HG03521 (cell line): Measurements from ENCODE around the gene USP40.
A peak's percentile ranks its signal among the peaks of the same experiment; 100 is the strongest.
"Not testable (repeated sequence)": the region's sequence is repeated elsewhere in the genome, so short reads cannot be mapped to it uniquely, and the experiment has no call there.

Experiments
- ATAC-seq: cut with Tn5 transposase; IDR thresholded peaks from one replicate; pipeline ENCODE4 v1.9.1; 2021; ENCODE audit warnings: mild to moderate bottlenecking, moderate library complexity; ENCODE audit not compliant: unreplicated experiment

The USP40 gene, protein sequence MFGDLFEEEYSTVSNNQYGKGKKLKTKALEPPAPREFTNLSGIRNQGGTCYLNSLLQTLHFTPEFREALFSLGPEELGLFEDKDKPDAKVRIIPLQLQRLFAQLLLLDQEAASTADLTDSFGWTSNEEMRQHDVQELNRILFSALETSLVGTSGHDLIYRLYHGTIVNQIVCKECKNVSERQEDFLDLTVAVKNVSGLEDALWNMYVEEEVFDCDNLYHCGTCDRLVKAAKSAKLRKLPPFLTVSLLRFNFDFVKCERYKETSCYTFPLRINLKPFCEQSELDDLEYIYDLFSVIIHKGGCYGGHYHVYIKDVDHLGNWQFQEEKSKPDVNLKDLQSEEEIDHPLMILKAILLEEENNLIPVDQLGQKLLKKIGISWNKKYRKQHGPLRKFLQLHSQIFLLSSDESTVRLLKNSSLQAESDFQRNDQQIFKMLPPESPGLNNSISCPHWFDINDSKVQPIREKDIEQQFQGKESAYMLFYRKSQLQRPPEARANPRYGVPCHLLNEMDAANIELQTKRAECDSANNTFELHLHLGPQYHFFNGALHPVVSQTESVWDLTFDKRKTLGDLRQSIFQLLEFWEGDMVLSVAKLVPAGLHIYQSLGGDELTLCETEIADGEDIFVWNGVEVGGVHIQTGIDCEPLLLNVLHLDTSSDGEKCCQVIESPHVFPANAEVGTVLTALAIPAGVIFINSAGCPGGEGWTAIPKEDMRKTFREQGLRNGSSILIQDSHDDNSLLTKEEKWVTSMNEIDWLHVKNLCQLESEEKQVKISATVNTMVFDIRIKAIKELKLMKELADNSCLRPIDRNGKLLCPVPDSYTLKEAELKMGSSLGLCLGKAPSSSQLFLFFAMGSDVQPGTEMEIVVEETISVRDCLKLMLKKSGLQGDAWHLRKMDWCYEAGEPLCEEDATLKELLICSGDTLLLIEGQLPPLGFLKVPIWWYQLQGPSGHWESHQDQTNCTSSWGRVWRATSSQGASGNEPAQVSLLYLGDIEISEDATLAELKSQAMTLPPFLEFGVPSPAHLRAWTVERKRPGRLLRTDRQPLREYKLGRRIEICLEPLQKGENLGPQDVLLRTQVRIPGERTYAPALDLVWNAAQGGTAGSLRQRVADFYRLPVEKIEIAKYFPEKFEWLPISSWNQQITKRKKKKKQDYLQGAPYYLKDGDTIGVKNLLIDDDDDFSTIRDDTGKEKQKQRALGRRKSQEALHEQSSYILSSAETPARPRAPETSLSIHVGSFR

DNA sequence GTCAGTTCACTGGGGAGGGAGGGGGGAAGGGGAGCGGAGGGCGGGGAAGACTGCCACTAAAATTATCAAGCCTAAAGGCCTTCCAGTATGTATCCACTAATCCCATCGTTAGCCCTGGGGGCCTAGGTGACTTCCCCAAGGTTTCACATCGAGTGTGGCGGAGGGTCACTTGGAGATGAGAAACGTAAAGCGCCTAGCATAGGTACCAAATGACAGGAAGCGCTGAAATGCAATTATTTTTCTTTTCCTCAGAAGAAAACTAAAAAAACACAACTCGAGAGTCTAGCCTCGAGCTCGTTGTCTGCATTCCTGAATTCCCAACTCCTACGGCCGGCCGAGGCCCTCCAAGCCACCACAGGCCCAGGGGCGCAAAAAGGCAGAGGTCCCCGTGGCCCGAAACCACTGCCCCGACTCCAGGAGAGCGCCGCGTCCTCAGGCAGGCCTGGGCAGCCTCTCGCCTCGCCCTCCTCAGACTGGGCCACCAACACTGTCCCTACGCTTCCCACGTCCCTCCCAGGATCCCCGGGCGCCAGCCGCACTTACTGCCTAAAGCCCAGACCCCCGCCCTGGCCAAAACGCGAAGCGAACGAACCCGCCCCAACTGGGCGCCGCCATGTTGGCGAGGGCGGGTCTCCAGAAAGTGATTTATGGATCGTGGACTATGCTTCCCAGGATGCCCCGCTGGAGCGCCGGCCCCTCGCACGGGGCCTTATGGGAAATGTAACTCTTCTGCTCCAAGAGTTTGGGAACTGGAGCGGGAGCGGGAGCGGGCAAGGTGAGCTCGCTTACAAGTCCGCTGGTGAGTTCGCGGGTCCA lies at the start of gene USP40:
TSS of gene USP40 (minus strand) at position 642 of the 816 bp plus-strand sequence. CDS start 1,228 bp downstream, outside the sequence.
- peak; percentile 72 for ATAC-seq

DNA sequence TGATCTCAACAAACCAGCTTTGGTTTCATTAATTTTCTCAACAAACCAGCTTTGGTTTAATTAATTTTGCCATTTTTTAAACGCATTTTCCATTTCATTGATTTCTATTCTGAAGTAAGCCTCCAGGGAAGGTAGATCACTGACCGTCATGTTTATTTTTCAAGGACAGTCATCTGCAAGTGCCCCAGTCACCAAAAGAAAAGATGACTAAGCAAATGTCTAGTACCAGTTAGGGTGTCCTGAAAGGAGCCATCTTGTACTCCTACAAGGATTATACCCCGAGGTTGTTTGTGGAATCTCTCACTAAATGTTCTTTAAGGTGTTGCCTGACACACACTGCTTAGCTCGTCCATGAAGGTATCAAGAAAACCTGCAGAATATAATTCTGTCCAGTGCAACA lies 44.7 kb upstream of the USP40 start:
- no peak for ATAC-seq

DNA sequence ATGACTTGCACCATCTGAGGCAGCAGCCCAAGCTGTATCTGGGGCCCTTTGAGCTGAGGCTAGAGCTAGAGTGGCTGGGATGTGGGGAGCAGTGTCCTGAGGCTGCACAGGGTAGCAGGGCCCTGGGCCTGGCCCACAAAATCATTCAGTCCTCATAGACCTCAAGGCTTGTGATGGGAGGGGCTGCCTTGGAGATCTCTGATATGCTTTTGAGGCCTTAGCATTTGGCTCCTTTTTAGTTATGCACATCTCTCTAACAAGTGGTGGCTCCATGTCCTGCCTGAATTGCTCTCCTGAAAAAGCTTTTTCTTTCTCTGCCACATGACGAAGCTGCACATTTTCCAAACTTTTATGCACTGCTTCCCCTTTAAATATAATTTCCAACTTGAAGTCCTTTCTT lies 39.1 kb upstream of the USP40 start:
- ATAC-seq, result no peak

DNA sequence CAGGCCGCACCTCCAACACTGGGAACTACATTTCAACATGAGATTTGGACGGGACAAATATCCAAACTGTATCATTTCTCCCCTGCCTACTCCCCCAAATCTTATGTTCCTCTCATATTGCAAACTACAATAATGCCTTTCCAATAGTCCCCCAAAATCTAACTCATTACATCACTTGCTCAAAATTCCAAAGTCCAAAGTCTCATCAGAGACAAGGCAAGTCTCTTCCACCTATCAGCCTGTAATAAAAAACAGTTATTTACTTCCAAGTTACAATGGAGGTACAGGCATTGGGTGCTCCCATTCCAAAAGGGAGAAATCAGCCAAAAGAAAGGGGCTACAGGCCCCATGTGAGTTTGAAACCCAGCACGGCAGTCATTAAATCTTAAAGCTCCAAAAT lies 38.2 kb upstream of the USP40 start:
- ATAC-seq, result no peak

DNA sequence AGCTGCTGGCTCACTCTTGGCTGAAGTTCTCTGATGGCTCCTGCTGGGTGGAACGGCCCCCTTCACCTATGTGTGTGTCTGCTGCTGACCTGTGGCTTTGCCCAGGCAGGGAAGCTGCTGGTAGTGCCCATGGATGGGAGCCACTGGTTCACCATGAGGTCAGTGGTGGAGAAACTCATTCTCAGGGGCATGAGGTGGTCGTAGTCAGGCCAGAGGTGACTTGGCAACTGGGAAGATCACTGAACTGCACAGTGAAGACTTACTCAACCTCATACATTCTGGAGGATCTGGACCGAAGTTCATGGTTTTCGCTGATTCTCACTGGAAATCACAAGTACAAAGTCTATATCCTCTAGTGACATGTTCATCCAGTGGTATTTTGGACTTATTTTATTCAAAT lies 36.9 kb upstream of the USP40 start:
- no peak for ATAC-seq

DNA sequence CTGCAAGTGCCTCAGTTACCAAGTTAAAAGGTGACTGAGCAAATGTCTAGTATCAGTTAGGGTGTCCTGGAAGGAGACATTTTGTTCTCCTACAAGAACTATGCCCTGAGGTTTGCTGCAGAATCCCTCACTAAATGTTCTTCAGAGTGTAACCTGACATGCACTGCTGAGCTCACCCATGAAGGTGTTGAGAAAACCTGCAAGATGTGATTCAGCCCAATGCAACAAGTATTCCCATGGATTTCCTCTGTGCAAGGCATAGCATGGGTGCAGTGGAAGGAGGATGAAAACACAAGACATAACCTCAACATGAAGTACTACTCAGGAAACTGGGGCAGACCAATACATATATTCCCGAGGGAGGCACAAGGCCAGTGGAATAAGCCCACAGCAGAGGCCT lies 35.5 kb upstream of the USP40 start:
- no peak for ATAC-seq

DNA sequence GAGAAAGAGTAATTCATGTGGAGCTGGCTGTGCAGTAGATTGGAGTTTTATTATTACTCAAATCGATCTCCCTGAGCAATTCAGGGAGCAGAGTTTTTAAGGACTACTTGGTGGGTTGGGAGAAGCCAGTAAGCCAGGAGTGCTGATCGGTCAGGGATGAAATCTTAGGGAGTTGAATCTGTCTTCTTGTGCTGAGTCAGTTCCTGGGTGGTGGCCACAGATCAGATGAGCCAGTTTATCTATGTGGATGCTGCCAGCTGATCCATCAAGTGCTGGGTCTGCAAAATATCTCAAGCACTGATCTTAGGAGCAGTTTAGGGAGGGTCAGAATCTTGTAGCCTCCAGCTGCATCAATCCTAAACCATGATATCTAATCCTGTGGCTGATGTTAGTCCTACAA lies 33.8 kb upstream of the USP40 start:
- ATAC-seq, result no peak

DNA sequence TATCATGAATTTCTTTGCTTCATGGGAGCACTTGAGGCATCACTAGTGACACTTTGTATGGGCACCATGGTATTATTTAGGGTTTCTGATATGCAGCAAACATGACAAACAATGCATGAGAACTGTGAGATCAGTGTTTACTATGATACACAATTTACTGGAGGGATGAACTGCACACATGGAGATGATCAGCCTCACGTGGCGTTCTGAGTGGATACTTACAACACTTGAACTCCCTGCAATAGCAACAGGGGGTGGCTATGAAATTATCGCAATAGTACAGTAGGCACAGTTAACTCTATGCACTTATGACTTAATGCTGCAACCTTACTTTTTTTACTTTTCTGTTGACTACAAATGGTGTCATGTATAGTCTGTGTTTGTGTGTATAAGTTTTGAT lies 32.4 kb upstream of the USP40 start:
- no peak for ATAC-seq

DNA sequence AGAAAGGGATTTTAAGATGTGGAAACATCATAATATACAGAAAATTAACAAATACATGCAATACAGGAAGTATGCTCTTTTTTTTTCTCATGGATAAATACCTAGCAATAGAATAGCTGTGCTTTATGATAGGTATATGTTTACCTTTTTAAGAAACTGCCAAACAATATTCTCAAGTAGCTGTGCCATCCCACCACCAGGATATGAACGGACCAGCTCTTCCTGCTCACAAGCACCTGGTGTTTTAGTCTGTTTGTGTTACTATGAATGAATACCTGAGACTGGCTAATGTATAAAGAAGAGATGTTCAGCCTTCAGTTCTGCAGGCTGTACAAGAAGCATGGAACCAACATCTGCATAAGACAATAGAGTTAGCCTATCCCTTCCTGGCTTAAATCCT lies 30.9 kb upstream of the USP40 start:
- no peak for ATAC-seq

DNA sequence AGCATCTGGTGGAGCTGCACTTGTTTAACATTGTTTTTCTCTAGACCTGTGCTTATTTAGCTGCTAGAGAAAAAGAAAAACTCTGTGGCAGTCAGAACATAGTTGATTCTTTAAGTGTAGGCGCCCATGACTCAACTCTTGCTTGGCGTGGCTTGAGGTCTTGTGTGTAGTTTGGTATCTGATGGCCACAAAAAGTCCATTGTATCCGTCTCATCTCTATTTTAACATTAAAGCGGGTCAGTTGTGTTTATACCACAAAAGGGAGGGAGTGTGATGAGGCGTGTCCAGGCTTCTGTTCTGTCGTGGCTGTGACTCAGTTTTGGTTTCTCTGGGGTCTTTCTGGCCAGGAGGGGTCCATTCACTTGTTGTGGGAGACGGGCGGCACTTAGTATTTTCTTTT lies 26.6 kb upstream of the USP40 start:
- no peak for ATAC-seq

DNA sequence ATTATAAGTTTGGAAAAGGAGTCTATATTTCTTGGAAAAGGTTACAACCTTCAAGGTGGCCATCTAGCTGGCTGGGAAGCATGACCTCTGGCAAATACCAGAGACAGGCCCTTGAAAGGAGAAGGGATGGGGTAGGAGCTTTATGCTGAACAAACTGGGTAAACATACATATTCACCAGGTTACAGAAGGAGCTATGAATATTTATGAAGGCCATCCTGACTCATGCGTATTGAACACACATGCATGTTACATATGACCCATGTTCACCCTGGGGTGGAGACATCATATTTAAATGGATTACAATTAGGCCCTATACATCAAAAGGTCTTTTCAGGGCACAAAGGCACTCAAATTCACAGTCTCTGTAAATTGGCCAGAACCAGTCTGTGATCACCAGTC lies 26.1 kb upstream of the USP40 start:
- not testable (repeated sequence) for ATAC-seq

DNA sequence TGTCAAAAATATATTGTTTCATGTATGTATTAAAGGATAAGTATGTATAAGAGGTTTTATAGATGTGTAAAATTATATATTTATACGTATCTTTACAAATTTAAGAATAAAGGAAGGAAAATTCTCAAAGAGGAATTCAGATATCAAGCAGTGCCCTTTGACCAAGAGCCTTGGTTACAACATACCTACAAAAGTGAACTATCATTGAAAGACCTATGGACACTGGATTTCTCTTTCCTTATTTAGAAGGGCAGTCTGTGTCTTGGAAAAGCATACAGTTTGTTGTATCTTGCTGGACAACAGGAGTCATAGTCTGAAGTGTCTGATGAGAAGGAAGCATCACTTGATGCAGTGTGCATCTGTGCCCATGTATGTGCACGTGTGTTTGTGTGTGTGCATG lies 21.8 kb upstream of the USP40 start:
- ATAC-seq, result no peak

DNA sequence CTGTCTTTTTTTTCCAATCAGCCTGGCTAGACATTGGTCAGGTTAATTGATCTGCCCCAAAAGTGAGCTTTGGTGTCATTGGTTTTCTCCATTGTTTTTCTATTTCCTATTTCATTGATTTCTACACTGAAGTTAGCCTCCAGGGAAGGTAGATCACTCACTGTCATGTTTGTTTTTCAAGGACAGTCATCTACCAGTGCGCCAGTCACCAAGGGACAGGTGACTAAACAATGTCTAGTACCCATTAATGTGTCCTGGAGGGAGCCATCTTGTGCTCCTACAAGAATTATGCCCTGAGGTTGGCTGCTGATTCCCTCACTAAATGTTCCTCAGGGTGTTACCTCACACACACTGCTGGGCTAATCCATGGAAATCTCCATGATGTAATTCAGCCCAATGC lies 17.6 kb upstream of the USP40 start:
- no peak for ATAC-seq

DNA sequence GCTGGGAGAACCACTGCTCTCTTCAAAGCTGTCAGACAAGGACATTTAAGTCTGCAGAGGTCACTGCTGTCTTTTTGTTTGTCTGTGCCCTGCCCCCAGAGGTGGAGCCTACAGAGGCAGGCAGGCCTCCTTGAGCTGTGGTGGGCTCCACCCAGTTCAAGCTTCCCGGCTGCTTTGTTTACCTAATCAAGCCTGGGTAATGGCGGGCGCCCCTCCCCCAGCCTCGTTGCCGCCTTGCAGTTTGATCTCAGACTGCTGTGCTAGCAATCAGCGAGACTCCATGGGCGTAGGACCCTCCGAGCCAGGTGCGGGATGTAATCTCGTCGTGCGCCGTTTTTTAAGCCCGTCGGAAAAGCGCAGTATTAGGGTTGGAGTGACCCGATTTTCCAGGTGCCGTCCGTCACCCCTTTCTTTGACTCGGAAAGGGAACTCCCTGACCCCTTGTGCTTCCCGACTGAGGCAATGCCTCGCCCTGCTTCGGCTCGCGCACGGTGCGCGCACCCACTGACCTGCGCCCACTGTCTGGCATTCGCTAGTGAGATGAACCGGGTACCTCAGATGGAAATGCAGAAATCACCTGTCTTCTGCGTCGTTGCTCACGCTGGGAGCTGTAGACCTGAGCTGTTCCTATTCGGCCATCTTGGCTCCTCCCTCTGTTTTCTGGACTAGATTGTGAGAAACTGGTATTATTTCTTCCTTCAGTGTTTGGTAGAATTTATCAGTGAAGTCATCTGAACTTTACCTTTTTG lies 16.8 kb upstream of the USP40 start:
- not testable (repeated sequence) for ATAC-seq

DNA sequence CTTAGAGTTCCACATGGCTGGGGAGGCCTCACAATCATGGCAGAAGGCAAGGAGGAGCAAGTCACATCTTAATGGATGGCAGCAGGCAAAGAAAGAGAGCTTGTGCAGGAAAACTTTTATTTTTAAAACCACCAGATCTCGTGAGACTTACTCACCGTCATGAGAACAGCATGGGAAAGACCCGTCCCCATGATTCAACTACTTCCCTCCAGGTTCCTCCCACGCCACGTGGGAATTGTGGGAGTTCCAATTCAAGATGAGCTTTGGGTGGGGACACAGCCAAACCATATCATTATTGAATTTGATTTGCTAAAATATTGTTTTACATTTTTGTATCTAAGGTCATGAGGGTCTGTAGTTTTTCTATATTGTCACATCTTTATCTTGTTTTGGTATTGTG lies 10.8 kb upstream of the USP40 start:
- ATAC-seq, result not testable (repeated sequence)

DNA sequence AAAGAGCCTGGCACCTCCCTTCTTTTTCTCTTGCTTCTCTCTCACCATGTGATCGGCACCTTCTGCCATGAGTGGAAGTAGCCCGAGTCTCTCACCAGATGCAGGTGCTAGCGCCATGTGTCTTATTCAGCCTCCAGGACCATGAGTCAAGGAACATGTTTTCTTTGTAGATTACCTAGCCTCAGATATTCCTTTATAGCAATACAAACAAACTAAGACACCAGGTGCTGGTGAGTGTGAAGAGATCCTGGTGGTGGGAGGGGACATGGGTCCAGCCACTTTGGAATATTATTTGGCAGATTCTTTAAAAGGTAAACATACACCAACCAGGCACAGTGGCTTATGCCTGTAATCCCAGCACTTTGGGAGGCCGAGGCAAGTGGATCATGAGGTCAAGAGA lies 5.9 kb upstream of the USP40 start:
- ATAC-seq, result no peak

DNA sequence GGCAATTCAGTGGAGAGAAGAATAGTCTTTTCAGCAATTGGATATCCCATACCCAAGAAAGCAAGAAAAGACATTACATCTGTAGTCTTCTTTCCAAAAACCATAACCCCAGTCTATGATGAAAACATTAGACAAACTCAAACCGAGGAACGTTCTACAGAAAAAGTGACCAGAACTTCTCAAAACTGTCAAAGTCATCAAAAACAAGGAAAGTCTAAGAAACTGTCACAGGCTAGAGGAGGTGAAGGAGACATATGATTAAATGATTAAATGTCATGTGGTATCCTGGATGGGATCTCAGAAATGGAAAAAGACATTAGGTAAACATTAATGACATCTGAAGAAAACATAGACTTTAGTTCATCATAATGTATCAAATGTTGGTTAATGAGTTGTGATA lies 4.9 kb upstream of the USP40 start:
- no peak for ATAC-seq

DNA sequence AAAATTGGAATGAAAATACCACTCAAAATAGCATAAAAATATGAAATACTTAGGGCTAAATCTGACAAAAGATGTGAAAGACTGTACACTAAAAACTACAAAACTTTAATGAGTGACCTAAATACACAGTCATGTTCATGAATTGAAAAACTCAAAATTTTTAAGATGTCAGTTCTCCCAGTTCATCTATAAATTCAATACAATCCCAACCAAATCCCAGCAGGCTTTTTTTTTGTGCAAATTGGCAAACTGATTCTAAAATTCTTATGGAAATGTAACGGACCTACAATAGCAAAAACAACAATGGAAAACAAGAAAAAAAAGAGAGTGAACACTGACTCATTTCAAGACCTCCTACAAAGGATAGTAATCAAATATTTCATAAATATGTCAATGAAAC lies 4.4 kb upstream of the USP40 start:
- ATAC-seq, result no peak

DNA sequence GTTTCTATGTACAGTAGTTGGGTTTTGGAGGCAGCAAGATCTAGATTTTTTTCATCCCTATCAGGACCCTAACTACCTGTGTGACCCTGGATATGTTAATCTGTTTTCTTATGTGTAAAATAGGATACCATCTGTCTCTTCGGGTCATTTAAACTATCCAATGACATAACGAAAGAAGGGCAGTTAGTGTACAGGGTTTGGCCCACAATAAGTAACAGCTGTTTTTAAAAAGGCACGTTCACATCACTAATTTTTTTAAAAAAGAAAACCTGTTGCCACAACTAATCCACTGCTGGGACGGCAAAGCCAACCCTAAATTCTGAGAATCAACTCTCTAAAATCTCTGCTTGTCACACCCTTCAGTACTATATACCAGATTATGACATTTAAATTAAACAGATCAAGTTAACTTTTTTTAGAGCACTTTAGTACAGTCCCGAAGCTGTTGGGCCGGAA lies 869 bp downstream of the USP40 start:
- no peak for ATAC-seq
